GM19351 (cell line): Measurements from ENCODE around the gene NOSTRIN.
"Not testable (repeated sequence)": the region's sequence is repeated elsewhere in the genome, so short reads cannot be mapped to it uniquely, and the experiment has no call there.

Source experiments
- ATAC-seq: cut with Tn5 transposase; IDR thresholded peaks from one replicate; pipeline ENCODE4 v1.9.1; 2021; ENCODE audit warnings: mild to moderate bottlenecking, moderate library complexity; ENCODE audit not compliant: unreplicated experiment

The NOSTRIN gene

GRCh38 chr2:168787782-168788376, 14.6 kb upstream of the NOSTRIN start:
- ATAC-seq = no peak

- no peak for ATAC-seq
Observed at GRCh38 chr2:168789776-168790175, 12.7 kb upstream of the NOSTRIN start.

GRCh38 chr2:168790226-168790902, 12.1 kb upstream of the NOSTRIN start:
- ATAC-seq = no peak

- ATAC-seq = not testable (repeated sequence)
Observed at GRCh38 chr2:168791140-168791539, 11.3 kb upstream of the NOSTRIN start.

GRCh38 chr2:168793596-168793995, 8.8 kb upstream of the NOSTRIN start:
- no peak for ATAC-seq

- no peak for ATAC-seq
Observed at GRCh38 chr2:168794968-168795367, 7.5 kb upstream of the NOSTRIN start.

- ATAC-seq = no peak
Observed at GRCh38 chr2:168796090-168796577, 6.3 kb upstream of the NOSTRIN start.

GRCh38 chr2:168796583-168797285, 5.7 kb upstream of the NOSTRIN start:
- ATAC-seq = no peak

GRCh38 chr2:168797286-168797655, 5.2 kb upstream of the NOSTRIN start:
- ATAC-seq = no peak

- no peak for ATAC-seq
Observed at GRCh38 chr2:168798076-168798887, 4.2 kb upstream of the NOSTRIN start.

GRCh38 chr2:168798888-168799410, 3.5 kb upstream of the NOSTRIN start:
- ATAC-seq = no peak

- no peak for ATAC-seq
Observed at GRCh38 chr2:168801471-168801870, 966 bp upstream of the NOSTRIN start.

- ATAC-seq = no peak
Observed at GRCh38 chr2:168802859-168803725, 655 bp downstream of the NOSTRIN start.

GRCh38 chr2:168804214-168804613, 1.8 kb downstream of the NOSTRIN start:
- no peak for ATAC-seq

- ATAC-seq = no peak
Observed at GRCh38 chr2:168805615-168806014, 3.2 kb downstream of the NOSTRIN start.

- ATAC-seq = no peak
Observed at GRCh38 chr2:168809537-168809936, 7.1 kb downstream of the NOSTRIN start.

- no peak for ATAC-seq
Observed at GRCh38 chr2:168810235-168810634, 7.8 kb downstream of the NOSTRIN start.

- ATAC-seq = no peak
Observed at GRCh38 chr2:168811696-168812095, 9.3 kb downstream of the NOSTRIN start.

GRCh38 chr2:168814046-168814445, 11.6 kb downstream of the NOSTRIN start:
- ATAC-seq = no peak
